ENCODE measurements around the gene DOHH. TPM values are rescaled to one million over a fixed set of nuclear protein-coding genes. Genes with fewer than 3 reads are reported as not detected.

DOHH gene
- total RNA-seq, 1 experiment from 2014 or later: 51.4 TPM

DNA sequence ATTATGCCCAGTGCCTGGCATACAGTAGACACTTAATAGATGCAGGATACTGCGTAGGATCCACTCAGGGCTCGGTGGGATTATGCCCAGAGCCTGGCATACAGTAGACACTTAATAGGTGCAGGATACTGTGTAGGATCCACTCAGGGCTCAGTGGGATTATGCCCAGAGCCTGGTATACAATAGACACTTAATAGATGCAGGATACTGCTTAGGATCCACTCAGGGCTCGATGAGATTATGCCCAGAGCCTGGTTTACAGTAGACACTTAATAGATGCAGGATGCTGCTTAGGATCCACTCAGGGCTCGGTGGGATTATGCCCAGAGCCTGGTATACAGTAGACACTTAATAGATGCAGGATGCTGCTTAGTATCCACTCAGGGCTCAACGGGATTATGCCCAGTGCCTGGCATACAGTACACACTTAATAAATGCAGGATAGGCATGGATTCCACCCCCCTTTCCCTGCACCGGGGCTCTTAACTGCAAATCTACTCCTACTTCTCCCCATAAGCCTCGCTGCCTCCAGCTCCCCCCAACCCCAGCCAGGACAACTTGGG lies 45.0 kb downstream of the DOHH start:
- no peak overlapping the region for H3K27ac ChIP-seq (ENCODE audit: low read length)

DNA sequence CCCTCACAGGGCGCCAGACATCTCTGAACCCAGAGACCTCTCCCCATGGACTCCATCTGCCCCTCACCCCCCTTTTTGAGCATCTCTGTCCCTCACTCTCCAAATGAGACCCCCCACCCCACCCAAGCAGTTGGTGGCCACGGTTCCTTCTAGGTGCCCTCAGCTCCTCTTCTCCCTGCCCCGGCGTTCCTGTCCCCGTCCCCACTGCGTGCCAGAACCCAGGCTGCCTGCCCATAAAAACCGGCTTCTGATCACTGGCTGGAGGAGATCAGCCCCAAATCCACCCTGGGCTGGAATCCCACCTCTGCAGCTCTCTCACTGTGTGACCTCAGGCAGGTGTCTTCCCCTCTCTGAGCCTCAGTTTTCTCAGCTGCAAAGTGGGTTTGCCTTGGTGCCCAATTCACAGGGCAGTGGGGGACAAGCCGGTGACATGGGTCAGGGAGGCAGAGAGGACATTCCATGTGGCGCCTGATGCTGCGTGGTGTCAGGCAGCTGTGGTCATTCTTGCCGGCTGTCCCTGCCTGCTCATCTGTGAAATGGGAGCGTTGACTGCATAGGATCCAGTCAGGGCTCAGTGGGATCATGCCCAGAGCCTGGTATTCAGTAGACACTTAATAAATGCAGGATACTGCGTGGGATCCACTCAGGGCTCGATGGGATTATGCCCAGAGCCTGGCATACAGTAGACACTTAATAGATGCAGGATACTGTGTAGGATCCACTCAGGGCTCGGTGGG lies 45.6 kb downstream of the DOHH start:
- CTCF ChIA-PET: no interaction called here
- H3K27me3 ChIP-seq (ENCODE audit: low read length): no peaks in the 10 kb centered on the region

More for the DNA sequence above, 45.0 kb downstream of the DOHH start:
- Histone ChIP-seq H3K4me1 (ENCODE audit: insufficient read depth, low read length) (peaks cover 8% of the 10 kb centered on the region), H3K4me3 (ENCODE audit: low read length) (no peak overlapping the region), H3K9me3 (ENCODE audit: low read length) (no peaks in the 10 kb centered on the region), H3F3A (ENCODE audit: low read length, unreplicated experiment) (no peaks in the 10 kb centered on the region), H3K79me2 (ENCODE audit: low read length) (no peaks in the 10 kb centered on the region), H2AFZ (ENCODE audit: low read length) (no peak overlapping the region), H3K36me3 (ENCODE audit: low read depth, low read length) (peaks cover 5% of the 10 kb centered on the region; the same call in 1 of the 2 replicates), H3K27me3 (ENCODE audit: low read length) (no peaks in the 10 kb centered on the region), H3K4me2 (ENCODE audit: low read length) (no peak overlapping the region), H3K9ac (ENCODE audit: low read length) (no peak overlapping the region), H3K9me2 (replicated peaks; ENCODE audit: low read length) (no peaks in the 10 kb centered on the region), H4K20me1 (ENCODE audit: low read length) (no peaks in the 10 kb centered on the region)
- intact Hi-C loops (cut with micrococcal nuclease): no loop called here
- TF ChIP-seq EZH2phosphoT487 (IDR thresholded peaks at IDR 0.05; ENCODE audit: borderline replicate concordance, low read length) (no peak), EZH2 (IDR thresholded peaks at IDR 0.05; ENCODE audit: low read length, unreplicated experiment) (no peak)
- TF ChIP-seq, protein P1, sequence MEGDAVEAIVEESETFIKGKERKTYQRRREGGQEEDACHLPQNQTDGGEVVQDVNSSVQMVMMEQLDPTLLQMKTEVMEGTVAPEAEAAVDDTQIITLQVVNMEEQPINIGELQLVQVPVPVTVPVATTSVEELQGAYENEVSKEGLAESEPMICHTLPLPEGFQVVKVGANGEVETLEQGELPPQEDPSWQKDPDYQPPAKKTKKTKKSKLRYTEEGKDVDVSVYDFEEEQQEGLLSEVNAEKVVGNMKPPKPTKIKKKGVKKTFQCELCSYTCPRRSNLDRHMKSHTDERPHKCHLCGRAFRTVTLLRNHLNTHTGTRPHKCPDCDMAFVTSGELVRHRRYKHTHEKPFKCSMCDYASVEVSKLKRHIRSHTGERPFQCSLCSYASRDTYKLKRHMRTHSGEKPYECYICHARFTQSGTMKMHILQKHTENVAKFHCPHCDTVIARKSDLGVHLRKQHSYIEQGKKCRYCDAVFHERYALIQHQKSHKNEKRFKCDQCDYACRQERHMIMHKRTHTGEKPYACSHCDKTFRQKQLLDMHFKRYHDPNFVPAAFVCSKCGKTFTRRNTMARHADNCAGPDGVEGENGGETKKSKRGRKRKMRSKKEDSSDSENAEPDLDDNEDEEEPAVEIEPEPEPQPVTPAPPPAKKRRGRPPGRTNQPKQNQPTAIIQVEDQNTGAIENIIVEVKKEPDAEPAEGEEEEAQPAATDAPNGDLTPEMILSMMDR (conservative IDR thresholded peaks at IDR 0.05; ENCODE audit: low read depth, low read length): no peak
- no TSS peak for BruUV-seq (replicated peaks)
- ATAC-seq: no peak
- DNase-seq: no peak
- CTCF ChIA-PET: no interaction called here
- POLR2A ChIA-PET (ENCODE audit: unreplicated experiment): no interaction called here

More for the DNA sequence above, 45.6 kb downstream of the DOHH start:
- Histone ChIP-seq H2AFZ (ENCODE audit: low read length) (no peak overlapping the region), H3K9ac (ENCODE audit: low read length) (no peak overlapping the region), H3K9me2 (replicated peaks; ENCODE audit: low read length) (no peaks in the 10 kb centered on the region), H3K4me2 (ENCODE audit: low read length) (no peak overlapping the region), H3K4me3 (ENCODE audit: low read length) (no peak overlapping the region), H3F3A (ENCODE audit: low read length, unreplicated experiment) (no peaks in the 10 kb centered on the region), H3K79me2 (ENCODE audit: low read length) (no peaks in the 10 kb centered on the region), H4K20me1 (ENCODE audit: low read length) (no peaks in the 10 kb centered on the region), H3K4me1 (ENCODE audit: insufficient read depth, low read length) (peaks cover 9% of the 10 kb centered on the region), H3K36me3 (ENCODE audit: low read depth, low read length) (peaks cover 5% of the 10 kb centered on the region; the same call in 1 of the 2 replicates), H3K27ac (ENCODE audit: low read length) (no peak overlapping the region), H3K9me3 (ENCODE audit: low read length) (no peaks in the 10 kb centered on the region)
- POLR2A ChIA-PET (ENCODE audit: unreplicated experiment): no interaction called here
- ATAC-seq (no peak), DNase-seq (no peak)
- TF ChIP-seq, protein P1 (conservative IDR thresholded peaks at IDR 0.05; ENCODE audit: low read depth, low read length): no peak
- TF ChIP-seq EZH2 (IDR thresholded peaks at IDR 0.05; ENCODE audit: low read length, unreplicated experiment): no peak
- no peak for TF ChIP-seq EZH2phosphoT487 (IDR thresholded peaks at IDR 0.05; ENCODE audit: borderline replicate concordance, low read length)
- no TSS peak for BruUV-seq (replicated peaks)
- intact Hi-C loops (cut with micrococcal nuclease): no loop called here

Measured in PC-3 (cell line).